ENCODE data around the gene POC1B. TPM values are rescaled to one million over a fixed set of nuclear protein-coding genes. Genes with fewer than 3 reads are reported as not detected.
A peak's percentile ranks its signal among the peaks of the same experiment; 100 is the strongest.

POC1B gene
- total RNA-seq, 3 donors from 2014 or later: 20.3 to 24.5 (median 24.1) TPM

DNA sequence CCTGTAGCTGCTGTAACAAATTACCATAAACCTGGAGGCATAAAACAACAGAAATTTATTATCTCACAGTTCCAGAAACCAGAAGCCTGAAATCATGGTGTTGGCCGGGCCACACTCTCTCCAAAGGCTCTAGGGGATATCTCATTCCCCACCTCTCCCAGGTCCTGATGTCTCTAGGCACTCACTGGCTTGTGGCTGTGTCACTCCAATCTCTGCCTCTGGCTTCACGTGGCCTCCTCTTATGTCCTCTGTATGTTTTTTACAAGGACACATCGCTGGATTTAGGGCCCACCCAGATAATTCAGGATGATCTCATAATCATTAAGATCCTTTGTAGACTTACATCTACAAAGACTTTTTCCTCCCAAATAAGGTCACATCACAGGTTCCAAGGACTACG is 9.2 kb downstream of the POC1B start:
- Histone ChIP-seq H3K4me3 (no peak overlapping the region), H3K4me1 (ENCODE audit: low read depth) (peaks cover 10% of the 10 kb centered on the region), H3K36me3 (ENCODE audit: low read depth) (no peaks in the 10 kb centered on the region), H3K9me3 (no peaks in the 10 kb centered on the region)
- no peak for ATAC-seq
- TF ChIP-seq, protein P1, sequence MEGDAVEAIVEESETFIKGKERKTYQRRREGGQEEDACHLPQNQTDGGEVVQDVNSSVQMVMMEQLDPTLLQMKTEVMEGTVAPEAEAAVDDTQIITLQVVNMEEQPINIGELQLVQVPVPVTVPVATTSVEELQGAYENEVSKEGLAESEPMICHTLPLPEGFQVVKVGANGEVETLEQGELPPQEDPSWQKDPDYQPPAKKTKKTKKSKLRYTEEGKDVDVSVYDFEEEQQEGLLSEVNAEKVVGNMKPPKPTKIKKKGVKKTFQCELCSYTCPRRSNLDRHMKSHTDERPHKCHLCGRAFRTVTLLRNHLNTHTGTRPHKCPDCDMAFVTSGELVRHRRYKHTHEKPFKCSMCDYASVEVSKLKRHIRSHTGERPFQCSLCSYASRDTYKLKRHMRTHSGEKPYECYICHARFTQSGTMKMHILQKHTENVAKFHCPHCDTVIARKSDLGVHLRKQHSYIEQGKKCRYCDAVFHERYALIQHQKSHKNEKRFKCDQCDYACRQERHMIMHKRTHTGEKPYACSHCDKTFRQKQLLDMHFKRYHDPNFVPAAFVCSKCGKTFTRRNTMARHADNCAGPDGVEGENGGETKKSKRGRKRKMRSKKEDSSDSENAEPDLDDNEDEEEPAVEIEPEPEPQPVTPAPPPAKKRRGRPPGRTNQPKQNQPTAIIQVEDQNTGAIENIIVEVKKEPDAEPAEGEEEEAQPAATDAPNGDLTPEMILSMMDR (IDR thresholded peaks at IDR 0.05): no peak
- no peak for DNase-seq
- intact Hi-C loops (cut with DNase I, micrococcal nuclease): no loop called here

DNA sequence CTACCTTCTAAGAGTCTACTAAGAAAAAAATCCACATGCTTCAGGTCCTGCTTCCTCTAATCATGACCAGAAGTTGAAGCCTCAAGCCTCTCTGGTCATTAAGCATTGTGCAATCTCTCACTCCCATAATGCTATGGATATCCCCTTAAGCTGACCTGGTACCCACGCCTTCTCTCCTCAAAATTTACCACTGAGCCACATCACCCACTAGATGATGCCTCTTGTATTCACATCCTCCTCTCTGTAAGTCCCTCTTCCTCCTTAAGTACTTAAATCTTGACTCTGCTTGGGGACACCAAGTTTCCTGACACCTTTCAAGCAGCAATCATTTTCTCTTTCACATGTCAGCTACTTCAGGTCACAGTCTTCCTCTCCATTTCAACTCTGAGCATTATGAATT is 11.1 kb downstream of the POC1B start:
- no peak overlapping the region for H3K4me3 ChIP-seq
- no peaks in the 10 kb centered on the region for H3K9me3 ChIP-seq
- intact Hi-C loops (cut with DNase I, micrococcal nuclease): no loop called here
- H3K4me1 ChIP-seq (ENCODE audit: low read depth): peaks cover 6% of the 10 kb centered on the region
- ATAC-seq (no peak), DNase-seq (no peak)
- no peaks in the 10 kb centered on the region for H3K36me3 ChIP-seq (ENCODE audit: low read depth)
- TF ChIP-seq, protein P1 (IDR thresholded peaks at IDR 0.05): no peak

DNA sequence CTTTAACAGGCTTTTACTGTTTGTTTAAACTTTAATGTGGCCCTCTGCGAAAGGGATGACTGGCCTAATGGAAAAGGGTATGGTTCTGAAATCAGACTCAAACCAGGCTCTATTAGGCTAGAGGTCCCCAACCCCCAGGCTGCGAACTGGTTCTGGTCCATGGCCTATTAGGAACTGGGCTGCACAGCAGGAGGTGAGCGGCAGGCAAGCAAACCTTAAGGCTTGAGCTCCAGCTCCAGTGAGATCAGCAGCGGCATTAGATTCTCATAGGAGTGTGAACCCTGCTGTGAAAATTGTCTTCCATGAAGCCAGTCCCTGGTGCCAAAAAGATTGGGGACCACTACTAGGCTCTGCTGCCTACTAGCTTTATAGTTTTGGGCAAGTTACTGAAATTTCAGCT is 12.3 kb downstream of the POC1B start:
- no peaks in the 10 kb centered on the region for H3K9me3 ChIP-seq
- intact Hi-C loops (cut with DNase I, micrococcal nuclease): no loop called here
- no peaks in the 10 kb centered on the region for H3K36me3 ChIP-seq (ENCODE audit: low read depth)
- no peak overlapping the region for H3K4me3 ChIP-seq
- ATAC-seq: no peak
- DNase-seq: no peak
- TF ChIP-seq, protein P1 (IDR thresholded peaks at IDR 0.05): no peak
- H3K4me1 ChIP-seq (ENCODE audit: low read depth): peaks cover 13% of the 10 kb centered on the region

DNA sequence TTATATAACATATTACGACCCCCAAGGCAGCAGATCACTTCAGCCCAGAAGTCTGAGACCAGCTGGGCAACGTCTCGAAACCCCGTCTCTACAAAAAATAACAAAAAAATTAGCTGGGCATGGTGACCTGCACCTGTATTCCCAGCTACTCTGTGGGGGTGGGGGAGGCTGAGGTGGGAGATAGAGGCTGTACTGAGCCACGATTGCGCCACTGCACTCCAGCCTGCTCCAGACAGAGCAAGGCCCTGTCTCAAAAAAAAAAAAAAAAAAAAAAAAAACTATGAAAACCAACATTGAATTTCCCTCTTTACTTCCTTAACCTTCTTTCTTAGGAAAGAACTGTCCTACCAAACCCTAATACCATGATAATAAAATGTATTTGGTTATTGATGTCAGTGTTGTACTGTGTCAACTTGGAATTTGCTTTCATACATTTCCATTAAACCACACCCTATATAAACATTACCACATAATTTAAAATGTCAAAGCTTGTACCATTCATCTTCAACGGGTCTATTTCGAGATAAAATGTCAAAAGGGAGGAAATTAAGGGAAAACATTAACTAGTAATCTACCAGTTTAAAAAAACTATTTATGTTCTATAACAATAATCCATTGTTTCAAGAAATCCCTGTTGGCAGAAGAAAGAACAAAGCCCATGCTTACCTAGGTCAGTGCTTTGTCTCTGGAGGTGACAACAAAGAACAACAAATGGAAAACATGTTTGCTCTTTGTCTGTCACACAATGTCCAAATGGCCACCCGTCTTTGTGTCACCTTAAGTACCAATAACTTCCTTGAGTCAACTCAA is 18.6 kb downstream of the POC1B start:
- no peak overlapping the region for H3K4me3 ChIP-seq
- no peaks in the 10 kb centered on the region for H3K36me3 ChIP-seq (ENCODE audit: low read depth)
- DNase-seq (peak; percentile 41 to 69 (median 57)), ATAC-seq (peak; percentile 88)
- intact Hi-C loops (cut with DNase I, micrococcal nuclease): no loop called here
- peaks cover 21% of the 10 kb centered on the region for H3K4me1 ChIP-seq (ENCODE audit: low read depth)
- no peaks in the 10 kb centered on the region for H3K9me3 ChIP-seq
- TF ChIP-seq, protein P1 (IDR thresholded peaks at IDR 0.05): no peak

DNA sequence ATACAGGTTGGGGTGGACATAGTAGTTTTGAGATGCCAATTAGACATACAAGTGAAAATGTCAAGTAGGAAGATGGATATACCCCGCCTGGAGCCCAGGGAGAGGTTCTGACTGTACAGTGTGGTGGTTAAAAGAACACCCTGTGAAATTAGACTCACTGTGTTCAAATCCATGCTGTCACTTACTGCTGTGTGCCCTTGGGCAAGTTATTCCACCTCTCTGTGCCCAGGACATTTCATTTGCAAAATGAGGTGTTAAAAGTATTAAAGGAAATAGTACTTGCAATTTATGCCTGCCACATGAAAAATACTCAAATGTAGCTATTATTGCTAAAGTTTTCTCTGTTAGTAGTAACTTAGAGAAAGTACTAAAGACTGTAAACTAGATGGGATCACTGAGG is 19.8 kb downstream of the POC1B start:
- Histone ChIP-seq H3K9me3 (no peaks in the 10 kb centered on the region), H3K36me3 (ENCODE audit: low read depth) (no peaks in the 10 kb centered on the region), H3K4me3 (no peak overlapping the region), H3K4me1 (ENCODE audit: low read depth) (peaks cover 21% of the 10 kb centered on the region)
- ATAC-seq: no peak
- intact Hi-C loops (cut with DNase I, micrococcal nuclease): no loop called here
- no peak for DNase-seq
- TF ChIP-seq, protein P1 (IDR thresholded peaks at IDR 0.05): no peak

Data from mucosa of descending colon (tissue), 3 donors.